GM21526 (cell line): ENCODE measurements around the gene TOMM20.

Source experiments
- ATAC-seq: cut with Tn5 transposase; IDR thresholded peaks from one replicate; pipeline ENCODE4 v1.9.1; 2021; ENCODE audit warnings: moderate library complexity; ENCODE audit not compliant: unreplicated experiment, low FRiP score

The TOMM20 gene

GRCh38 chr1:235069577-235070563 is 58.8 kb downstream of the TOMM20 start:
- ATAC-seq: no peak

- no peak for ATAC-seq
These were observed 59.5 kb downstream of the TOMM20 start for GRCh38 chr1:235069176-235069575.

- ATAC-seq: no peak
These were observed 60.2 kb downstream of the TOMM20 start for GRCh38 chr1:235068158-235069121.

- no peak for ATAC-seq
These were observed 61.1 kb downstream of the TOMM20 start for GRCh38 chr1:235067396-235068157.

GRCh38 chr1:235063068-235063765 is 65.4 kb downstream of the TOMM20 start:
- ATAC-seq: no peak

GRCh38 chr1:235060607-235061470 is 67.8 kb downstream of the TOMM20 start:
- ATAC-seq: no peak
